ENCODE results near the gene TTC13.

DNA sequence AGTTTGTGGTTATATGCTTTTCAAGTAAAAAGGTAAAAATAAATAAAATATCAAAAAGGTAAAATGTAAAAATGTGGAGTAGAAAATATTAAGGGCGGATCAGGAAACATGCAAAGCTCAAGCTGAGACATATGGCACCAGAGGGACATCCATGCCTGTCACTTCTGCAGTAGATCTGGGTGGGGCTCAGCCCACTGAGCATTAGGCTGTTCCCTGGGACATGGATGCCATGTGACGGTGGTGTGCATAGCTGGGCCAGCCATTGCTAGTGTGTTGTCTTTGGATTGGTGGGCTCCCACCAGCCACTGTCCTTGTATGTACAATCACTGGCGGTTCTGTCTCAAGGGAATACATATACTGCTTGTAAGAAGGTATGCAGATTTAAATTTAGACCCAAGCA, 3.0 kb downstream of the TTC13 start:
- TF ChIP-seq, protein P1, sequence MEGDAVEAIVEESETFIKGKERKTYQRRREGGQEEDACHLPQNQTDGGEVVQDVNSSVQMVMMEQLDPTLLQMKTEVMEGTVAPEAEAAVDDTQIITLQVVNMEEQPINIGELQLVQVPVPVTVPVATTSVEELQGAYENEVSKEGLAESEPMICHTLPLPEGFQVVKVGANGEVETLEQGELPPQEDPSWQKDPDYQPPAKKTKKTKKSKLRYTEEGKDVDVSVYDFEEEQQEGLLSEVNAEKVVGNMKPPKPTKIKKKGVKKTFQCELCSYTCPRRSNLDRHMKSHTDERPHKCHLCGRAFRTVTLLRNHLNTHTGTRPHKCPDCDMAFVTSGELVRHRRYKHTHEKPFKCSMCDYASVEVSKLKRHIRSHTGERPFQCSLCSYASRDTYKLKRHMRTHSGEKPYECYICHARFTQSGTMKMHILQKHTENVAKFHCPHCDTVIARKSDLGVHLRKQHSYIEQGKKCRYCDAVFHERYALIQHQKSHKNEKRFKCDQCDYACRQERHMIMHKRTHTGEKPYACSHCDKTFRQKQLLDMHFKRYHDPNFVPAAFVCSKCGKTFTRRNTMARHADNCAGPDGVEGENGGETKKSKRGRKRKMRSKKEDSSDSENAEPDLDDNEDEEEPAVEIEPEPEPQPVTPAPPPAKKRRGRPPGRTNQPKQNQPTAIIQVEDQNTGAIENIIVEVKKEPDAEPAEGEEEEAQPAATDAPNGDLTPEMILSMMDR (conservative IDR thresholded peaks at IDR 0.05; ENCODE audit: low read depth, low read length) = no peak
- TF ChIP-seq EZH2 (IDR thresholded peaks at IDR 0.05; ENCODE audit: borderline replicate concordance, low read depth, low read length, poor library complexity, severe bottlenecking) = no peak
